KG1 (cell line): Measurements from ENCODE around the gene DCC.

ENCODE experiments used
- DNase-seq: peaks from one replicate; lab custom pipeline; 2025; lab: John Stamatoyannopoulos, UW

Gene DCC

DNA sequence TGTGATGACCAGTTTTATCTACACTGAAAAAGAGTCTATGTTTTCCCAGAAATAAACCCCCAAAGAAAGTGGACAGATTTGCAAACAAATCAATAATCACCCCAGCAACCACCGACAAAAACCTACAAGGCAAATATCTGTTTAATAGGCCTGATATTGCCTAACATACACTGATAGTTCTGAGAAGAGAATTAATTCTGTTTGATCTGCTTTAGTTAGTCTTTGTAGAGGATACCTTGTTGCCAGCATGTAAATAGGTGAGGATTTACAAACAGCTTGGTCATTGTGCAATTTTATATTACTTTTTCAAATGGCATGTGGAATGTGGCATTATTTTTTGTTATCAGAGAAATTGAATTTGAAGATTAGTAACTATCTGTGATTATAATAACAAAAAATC is 86.5 kb downstream of the DCC start:
- DNase-seq: no peak

DNA sequence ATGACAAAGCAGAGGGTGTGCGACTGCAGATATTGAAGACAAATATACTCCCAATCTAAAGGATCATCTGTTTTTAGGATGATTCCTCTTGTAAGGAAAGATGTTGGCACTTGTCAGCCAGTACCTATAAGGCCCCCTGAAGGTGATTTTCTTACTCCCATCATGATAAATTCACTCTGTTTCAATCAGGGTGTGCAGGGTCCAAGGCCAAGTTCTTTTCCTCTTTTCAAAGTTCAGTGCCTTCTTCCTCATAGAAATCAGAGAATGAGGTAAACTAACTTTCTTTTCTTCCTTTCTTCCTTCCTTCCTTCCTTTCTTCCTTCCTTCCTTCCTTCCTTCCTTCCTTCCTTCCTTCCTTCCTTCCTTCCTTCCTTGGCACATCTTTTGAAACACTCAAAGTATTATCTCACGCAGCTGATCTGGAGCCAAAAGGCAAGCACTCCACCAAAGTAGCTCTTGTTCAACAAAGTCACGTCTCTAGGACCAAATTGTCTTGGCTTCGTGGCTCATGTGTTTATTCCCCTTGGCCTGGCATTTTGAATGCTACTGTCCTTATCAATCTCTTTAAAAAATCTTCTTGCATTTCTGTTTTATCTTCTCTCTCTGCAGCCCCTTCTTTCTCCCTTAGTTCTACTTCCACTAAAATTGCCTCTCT is 87.7 kb downstream of the DCC start:
- DNase-seq: no peak

DNA sequence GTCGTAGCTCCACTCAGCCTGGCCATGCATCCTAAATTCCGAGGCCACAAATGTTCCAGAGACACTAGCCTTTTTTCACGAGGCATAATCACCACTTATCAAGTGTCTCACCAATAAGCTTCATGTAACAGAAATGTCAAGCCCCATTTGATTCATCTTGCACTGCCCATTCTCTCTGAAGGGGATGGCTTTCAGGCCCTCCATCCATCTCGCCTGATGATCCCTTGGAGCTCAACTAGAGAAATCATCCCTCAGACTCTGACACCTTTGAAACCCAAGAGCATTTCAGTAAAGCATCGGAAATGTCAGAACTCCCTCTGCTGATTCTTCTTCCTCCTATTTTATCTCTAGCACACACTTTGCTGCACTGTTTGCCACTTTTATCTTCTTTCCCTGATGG is 91.7 kb downstream of the DCC start:
- DNase-seq: no peak

DNA sequence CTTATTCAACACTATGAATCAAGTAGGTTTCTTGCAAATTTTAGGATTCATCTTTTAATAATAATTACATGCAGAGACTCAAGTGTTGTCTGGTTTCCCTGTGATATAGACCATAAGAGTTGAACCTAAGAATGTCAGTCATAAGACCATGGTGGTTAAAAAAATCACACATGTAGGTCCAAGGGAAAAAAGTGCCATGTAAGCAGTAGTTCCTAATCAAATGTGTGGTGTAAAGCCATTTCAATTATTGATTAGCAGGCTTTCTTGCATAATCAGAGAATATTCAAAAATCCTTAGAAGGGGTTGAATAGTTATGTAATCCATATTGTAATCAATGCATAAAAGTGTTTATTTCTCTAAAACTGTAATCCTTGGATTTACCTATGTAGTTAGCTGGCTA is 93.8 kb downstream of the DCC start:
- DNase-seq: no peak

DNA sequence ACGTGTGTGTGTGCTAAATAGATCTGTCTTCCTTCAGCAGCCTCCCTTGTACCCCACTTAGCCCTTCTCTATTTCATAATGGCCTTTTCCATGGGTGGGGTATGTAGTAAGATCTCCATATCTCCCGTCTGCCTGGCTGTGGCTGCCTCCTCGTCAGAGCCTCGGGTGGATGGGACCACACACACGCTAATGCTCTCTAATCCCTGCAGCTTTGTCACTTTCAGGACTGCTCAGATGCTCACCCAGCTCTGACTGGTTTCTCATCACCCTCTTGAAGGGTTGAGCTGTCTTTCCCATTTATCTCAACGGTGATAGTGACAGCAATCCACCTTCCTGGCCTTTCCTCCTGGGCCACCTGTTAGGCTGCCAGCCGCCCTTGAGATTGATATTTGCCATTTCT is 95.3 kb downstream of the DCC start:
- DNase-seq: no peak

DNA sequence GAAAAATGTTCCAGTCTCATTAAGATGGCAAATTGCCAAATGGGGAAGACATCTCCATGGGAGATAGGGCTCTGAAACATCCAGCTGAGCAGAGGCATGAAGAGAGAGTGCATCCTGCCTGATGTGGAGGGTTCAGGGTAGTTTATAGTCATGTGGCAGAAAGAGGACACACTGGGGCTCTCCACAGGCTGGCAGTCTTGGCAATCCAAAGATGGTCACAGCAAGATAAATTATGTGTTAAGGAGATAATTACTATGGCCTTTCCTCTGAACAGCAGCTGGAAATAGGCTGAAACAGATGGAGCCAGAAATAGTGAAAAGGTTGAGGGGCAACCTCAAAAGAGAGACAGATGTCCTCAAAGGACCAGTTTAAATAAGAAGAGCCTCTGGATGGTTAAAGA is 97.2 kb downstream of the DCC start:
- DNase-seq: no peak

DNA sequence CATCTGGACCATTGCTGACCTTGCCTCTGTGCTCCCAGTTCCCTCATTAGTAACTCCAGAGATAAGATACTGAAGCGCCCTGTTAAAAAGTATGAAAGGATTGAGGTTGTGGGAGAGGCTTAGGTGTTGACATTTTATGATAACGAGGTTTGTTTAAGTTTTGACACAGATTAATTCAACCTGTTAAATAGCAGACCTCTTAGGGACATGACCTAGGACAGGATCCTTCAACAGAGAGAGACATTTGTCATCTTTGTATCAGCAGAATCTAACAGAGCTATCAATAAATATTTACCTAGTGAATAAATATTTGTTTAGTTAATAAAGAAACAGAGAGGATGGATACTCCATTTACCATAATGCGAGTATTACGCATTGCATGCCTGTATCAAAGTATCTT is 99.5 kb downstream of the DCC start:
- DNase-seq: no peak

DNA sequence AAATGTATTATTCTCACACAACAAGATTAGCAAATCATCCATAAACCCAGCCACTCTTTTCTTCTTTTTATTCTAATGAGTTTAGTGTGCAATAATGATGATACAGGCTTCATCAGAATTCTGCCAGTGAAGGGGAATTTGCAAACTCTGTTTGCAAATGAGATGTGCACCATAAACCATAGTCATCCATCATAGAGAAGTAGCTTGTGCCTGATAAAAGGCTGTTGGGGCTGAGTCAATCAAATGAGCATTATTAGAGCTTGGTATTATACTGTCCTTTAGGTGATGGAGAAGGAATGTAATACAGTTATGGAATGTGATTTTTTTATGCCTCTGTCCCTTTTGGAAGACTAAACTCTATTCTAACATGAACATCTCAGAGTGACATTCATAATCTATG is 101.8 kb downstream of the DCC start:
- no peak for DNase-seq

DNA sequence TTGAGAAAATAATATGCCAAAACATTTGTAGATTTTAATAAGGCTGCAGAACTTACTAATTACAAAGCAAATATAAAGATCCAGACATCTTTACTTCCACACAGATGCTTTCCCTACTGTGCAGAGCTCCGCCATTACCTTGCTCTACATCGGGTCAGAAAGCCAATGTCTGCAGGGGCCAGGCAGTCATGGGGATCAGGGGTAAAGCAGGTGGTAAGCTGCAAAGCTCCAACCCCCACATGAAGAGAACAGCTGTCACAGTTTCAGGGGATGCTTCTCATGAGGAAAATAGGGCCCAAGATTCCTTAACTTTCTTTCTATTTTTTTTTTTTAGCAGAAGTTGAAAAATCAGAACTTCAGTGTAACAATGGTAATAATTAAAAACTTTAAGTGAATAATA is 102.7 kb downstream of the DCC start:
- DNase-seq: no peak

DNA sequence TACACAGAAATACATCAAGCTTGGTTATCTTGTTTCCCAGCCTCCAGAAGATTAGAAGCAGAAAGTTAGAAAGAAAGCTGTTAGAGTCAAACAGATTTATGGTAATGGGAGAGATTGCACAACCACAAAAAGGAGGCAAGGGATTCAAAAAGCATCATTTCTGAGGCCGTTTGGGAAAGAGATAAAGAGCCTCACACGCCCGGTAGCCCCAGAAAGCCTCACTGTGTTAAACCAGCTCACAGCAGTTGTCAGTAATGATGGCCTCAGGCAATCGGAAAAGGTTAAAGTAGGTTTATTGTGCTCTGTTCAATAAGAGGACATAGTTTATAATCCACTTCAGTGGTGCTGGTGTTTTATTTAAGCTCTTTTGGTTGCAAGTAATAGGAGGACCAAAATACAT is 111.3 kb downstream of the DCC start:
- no peak for DNase-seq

DNA sequence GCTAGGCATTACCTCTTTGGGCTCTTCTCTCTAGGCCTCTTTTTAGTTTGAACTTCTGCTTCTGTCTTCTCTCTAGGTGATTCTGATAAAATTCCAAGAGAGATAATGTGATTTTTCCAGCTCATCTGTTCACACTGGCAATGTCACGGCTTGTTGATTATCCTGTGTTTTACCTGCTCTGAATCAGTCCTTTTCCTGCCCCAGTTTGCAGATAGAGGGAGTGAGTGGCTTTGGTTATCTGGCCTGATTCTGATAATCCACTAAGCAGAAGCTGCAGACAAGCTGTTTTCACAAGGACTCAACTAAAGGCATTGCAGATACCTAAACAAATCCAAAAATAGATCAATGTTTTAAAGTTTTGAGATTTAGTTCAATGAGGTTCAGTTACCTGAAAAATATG is 111.9 kb downstream of the DCC start:
- DNase-seq: no peak

DNA sequence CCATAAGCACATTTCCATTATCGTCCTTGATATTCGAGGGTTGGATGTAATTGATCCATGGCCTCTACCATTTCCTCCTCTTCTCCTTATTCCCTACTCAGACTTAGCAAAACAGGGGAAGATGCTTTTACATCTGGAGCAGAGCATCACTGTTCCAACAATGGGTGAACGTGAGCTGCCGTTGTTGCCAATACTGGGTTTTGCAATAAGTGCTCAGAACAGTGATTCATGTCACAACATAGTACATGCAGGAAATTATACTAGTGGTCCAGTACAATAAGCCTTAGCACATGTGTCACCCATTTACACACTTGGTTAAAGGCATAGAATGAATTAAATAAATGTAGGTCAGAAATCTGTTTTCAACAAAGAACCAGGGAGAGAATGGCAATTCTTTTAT is 112.4 kb downstream of the DCC start:
- no peak for DNase-seq

DNA sequence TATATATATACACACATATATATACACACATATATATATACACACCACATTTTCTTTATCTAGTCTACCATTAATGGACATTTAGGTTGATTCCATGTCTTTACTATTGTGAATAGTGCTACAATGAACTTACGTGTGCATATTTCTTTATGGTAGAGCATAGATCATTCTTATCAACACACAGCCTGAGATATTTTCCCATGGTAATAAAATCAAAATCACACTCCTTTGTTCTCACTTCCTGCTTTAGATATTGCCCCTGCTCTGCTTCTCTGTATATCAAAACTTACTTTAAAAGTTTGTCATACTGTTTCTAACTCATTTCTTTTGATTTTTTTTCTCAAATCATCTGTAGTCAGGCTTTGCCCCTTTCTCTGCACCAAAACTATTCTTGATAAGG is 119.9 kb downstream of the DCC start:
- no peak for DNase-seq

DNA sequence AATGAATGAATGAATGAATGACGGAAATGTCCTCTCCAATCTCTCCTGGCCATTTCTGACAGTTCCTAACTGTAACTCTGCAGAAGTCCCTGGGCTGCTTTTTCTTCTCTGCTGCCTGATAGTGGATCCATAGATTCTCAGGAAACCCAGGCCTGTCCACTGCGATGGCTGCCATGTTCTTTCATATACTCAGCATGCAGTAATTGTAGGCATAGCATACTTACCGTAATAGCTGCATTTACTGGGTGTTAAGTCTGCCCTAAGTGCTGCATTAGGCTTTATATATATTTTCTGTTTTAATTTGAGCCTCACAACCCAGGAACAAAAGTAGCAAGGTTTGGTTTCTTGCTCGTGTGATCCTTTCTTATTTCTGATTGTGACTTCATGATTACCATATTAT is 122.9 kb downstream of the DCC start:
- DNase-seq: no peak

DNA sequence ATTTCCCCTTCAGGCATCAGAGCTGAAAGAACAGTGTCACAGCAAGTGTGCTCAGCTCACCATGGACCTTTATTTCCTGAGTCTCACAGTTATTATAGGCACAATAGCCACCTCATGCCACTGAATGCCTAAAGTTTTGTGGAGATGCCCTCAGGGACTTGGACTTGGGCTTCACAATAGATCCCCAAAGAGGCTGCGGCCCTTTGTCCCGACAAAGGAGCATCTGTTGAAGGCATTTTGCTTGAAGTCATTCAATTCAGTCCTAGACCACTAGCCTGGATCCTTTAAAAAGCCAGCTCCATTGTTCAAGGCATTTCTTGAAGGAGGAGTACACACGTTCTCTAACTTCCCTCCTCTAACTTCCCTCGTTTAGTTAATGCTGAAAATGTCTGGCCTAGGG is 125.4 kb downstream of the DCC start:
- DNase-seq: no peak

DNA sequence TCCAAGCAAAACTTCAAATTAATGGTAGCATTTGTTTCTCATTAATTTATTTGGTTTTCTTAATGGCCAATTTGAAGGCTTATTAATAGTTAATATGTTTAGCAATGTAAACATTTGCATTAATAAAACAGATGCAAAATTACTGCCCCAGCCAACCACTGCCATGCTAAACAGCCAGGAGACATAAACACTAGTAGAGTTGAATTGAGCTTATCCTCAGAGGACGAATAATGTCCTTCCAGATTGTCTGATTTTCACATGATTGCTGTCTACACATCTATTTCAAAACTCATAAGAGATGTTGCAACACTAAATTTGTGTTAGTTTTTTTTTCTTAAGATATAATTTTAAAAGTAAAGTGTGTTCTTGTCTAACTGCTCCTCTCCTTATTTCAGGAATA is 128.5 kb downstream of the DCC start:
- no peak for DNase-seq

DNA sequence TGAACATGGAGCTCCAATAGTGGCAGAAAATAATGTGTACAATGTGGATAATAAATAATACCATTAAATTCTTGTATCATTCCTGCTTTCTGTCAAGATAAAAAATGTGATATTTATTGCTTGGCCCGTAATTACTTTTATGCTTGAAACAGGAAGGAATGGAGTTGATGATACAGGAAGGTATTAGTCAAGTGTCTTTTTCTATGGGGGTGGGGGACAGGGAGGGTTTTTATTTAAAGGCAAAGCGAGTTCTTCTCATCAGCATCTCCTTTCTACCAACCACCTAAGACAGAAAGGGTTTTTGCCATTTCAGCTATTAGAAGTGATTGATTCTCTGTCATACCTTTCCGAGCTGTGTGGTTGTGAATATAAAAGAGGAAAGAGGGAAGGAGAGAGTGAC is 135.3 kb downstream of the DCC start:
- DNase-seq: no peak

DNA sequence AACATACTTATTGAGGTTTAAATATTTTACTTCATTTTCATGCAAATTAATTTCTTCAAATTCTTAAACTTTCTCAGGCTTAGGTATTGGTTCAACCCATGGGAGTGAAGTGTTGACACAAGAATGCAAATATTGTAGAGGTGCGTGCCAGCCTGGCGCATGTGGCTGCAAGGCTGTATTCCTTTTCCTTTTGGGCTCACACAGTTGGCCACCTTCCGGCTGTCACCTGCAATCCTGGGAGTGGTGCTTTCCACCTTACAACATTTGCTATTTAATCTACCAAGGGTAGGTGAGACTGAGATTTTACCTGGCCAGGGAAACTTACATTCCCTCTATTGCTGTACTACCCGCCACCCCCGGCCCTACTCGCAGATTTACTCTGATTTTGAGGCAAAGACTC is 141.1 kb downstream of the DCC start:
- DNase-seq: no peak

DNA sequence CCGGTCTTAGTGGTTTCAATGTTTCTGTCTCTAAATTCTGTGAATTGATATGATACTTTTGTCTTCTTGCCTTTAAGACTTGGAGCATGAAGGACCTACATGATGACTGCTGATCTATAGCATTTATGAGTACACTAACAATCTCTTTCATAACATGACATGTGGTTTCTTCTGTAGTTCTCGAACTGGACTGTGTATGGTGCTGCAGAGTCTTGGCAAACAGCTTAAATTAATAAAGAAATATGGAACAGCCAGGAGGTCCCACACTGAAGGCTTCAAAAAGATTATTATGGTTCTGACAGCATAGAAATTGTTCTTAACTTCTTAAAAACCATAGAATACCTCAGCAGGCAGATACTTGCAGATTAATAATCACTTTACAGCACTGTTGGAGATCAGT is 145.0 kb downstream of the DCC start:
- DNase-seq: no peak

DNA sequence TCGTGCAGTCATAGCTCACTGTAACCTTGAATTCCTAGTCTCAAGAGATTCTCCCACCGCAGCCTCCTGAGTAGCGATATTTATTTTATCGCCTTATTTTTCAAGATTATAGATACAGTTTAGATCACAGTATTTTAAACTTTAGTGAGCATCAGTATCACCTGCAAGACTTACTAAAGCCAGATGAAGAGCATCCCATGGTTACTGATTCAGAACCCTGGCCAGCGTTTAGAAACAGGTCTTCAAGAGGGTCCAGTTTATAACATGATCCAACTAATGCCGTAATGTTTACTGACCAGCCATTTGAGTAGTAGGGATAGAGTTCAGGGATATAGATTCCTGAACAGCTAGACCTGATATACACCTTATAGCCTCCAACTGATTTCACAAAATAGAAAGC is 146.1 kb downstream of the DCC start:
- DNase-seq: no peak

DNA sequence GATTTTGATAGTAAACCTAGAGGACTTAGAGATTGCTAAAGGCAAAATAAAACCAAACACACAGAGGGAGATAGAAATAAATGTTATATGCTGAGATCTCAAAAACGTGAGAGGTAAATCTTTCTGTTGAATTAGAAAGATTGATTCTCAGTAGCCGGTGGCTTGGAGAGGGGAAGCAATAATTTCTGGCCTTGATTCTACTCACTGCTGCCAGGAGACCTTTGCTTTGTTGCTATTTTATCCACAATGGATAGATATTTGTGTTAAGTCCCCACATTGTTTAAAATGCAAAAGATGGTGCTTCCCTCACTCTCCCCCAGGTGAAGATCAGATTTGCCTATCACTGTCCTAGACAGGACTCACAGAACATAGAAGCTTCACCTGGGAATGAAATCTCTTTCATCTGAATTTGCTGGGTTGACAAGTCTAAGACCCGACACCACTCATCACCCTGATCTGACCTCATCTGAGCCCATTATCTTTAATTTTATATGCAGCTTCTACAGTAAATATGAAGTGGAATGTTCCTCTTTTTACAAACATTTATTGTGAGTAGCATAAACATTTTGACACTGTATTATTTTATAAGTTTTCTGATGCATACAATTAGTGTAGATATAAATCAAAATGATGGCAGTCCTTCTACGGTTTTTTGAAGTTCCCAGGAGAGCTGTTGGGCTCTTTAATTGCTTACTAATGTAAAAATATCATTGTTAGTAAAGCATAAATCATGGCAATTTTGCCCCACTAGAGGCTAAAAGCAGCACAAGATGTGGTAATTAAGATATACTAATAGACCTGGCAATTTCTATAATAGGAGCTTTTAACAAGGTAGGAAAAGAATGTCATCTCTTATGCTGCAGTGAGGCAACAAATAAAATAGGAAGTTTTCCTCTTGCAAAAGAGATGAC is 149.7 kb downstream of the DCC start:
- no peak for DNase-seq

DNA sequence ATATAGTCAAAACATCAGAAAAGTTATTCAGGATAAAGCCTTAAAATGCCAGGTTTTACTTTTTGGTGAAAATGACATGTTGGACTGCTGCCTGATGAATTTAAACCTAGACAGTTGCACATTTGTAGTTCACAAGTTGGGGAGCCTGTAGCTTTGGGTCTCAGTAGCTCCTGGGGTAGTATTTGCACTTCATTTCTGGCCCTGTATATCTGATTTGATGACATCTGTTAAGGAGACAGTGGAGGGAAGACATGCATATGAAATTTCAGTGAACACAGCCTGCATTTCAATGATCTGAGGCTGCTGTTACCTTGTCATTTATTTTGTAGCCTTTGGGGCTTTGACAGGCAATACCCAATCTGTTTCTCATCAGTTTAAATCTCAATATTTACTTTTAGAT is 156.4 kb downstream of the DCC start:
- no peak for DNase-seq

DNA sequence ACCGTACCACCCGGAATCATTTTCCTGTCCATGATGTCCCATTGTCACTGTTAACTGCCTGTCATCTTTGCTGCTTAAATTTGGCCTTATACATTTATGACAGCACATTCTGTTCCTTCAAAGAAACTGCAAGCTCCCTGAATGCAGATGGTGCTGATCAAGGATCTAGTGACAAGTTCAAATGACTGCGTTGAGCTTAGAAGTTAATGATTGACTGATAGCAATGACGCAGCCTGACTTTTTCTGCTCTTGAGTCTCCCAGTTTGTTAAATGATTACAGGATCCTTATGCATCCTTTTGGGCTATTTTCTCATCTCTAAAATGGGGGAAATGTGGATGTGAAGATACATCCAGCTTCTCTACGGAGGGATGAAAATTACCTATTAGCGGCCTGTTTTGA is 159.0 kb downstream of the DCC start:
- no peak for DNase-seq

DNA sequence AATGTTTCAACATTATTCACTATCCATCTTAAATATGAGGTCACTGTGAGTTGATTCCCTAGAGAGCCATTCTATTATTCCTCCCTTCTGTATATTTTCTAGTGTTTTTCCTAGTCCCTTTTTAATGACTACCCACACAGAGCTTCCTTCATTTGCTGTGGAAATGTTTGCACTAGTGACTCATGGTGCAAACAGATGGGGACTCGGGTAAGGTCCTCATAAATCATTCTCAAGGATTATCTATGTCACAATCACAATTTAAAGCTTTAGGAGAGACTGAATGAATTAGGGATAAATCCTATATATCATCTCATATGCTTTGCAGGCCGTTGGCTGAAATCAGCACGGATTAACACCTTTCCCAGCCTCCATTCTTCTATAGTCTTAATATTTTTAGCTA is 159.6 kb downstream of the DCC start:
- no peak for DNase-seq
